SH-SY5Y (cell line): ENCODE measurements around the gene TAF8.

ENCODE experiments used
- GATA2 ChIP-seq: IDR thresholded peaks from 2 replicates; pipeline ENCODE4 v1.6.1; 2011; ENCODE audit warnings: mild to moderate bottlenecking, low read depth, low read length
- GATA3 ChIP-seq: IDR thresholded peaks from 2 replicates; pipeline ENCODE4 v1.6.1; 2011; ENCODE audit warnings: low read depth, mild to moderate bottlenecking, low read length, moderate library complexity

DNA sequence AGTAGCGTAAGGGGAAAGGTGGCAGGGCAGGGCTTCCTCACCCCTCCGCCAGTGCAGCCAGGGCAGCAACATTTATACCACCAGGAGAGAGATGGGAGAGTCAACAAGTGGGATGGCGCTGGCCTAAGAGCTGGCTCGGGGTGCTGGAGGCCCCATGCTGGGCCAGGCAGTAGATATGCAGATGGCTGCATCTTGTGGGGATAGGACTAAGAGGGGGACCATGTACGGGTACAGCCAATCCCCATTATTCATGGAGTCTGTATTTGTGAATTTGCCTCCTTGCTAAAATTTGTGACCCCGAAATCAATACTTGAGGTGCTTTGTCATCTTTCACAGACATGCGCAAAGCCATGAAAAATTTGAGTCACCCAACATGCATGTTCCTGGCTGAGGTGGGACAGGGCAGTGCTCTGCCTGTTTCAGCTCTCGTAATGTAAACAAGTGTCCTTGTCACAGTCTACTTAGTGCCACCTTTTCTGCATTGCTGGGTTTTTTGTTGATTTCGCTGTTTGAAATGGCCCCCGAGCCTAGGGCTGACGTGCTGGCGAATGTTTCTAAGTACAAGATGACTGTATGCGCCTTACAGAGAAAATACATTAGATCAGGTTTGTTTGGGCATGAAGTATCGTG lies 27.5 kb upstream of the TAF8 start:
- no peak for TF ChIP-seq GATA2
- TF ChIP-seq GATA3: no peak
